ENCODE results near the gene AGTRAP. TPM values are rescaled to one million over a fixed set of nuclear protein-coding genes. Genes with fewer than 3 reads are reported as not detected.

Gene AGTRAP
- total RNA-seq, 2 donors from 2014 or later: 12.6 to 13.4 TPM

DNA sequence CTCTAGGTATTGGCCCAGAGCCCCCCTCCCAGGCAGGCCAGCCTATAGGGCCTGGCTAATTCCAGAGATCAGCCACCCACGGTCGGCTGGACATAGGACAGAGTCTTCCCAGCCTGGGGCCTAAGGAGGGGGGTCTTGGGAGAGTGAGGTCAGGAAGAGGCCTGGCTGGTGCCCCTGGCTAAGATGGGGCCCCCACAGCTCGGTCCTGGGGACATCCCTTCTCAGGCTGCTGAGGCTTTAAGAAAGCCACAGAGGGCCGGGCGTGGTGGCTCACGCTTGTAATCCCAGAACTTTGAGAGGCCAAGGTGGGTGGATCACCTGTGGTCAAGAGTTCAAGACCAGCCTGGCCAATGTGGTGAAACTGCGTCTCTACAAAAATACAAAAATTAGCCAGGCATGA lies 28.6 kb downstream of the AGTRAP start:
- Mint-ChIP-seq H3K27me3 (ENCODE audit: low read depth) (peaks cover 27% of the 10 kb centered on the region), H3K4me1 (ENCODE audit: low read depth) (peaks cover 12% of the 10 kb centered on the region), H3K4me3 (no peak overlapping the region), H3K27ac (no peak overlapping the region), H3K36me3 (ENCODE audit: insufficient read depth in 2 of 2) (no peaks in the 10 kb centered on the region), H3K9me3 (no peaks in the 10 kb centered on the region)
- ATAC-seq (replicated peaks in 1 of 2) (no peak), DNase-seq (no peak)

DNA sequence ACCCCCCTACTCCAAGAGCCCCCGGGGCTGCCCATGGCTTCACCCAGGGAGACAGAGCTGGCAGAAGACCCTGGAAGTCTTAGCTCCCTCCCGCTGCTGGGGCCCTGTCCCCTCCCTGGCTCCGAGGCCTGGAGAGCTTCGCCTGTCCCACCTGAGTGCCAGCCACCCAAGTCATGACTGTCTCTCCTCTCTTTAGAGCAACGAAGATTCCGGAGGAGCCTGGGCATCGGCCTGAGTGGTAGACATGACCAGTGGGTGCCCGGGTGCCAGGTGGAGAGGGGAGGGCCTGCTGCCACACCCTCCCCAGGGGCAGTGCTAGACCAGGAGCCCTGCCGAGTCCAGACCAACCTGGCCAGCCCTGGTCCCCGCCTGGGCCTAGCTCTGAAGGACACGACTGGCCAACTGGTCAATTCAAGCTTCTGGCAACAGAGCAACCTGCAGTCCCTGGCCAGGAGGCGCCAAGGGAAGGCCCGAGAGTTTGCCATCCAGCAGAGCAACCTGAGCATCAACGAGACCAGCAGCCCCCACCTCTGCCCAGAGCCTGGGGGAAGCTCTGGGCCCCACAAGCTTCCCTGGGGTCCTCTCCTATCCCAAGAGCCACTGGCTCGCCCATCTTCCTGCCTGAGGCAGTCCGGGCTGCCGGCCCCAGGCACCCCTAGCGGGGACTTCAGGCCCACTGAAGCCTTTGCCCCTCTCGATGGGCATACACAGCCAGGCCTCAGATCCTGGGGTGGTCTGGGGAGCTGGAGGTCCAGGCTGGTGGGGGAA lies 29.9 kb downstream of the AGTRAP start:
- Mint-ChIP-seq H3K27ac (no peak overlapping the region), H3K36me3 (ENCODE audit: insufficient read depth in 2 of 2) (no peaks in the 10 kb centered on the region), H3K9me3 (no peaks in the 10 kb centered on the region), H3K4me1 (ENCODE audit: low read depth) (peaks cover 12% of the 10 kb centered on the region), H3K4me3 (no peak overlapping the region), H3K27me3 (ENCODE audit: low read depth) (peaks cover 27% of the 10 kb centered on the region)
- ATAC-seq (replicated peaks in 1 of 2) (no peak), DNase-seq (no peak)

- Mint-ChIP-seq H3K27ac (no peak overlapping the region), H3K27me3 (ENCODE audit: low read depth) (peaks cover 21% of the 10 kb centered on the region), H3K9me3 (no peaks in the 10 kb centered on the region), H3K36me3 (ENCODE audit: insufficient read depth in 2 of 2) (no peaks in the 10 kb centered on the region), H3K4me3 (no peak overlapping the region), H3K4me1 (ENCODE audit: low read depth) (peaks cover 8% of the 10 kb centered on the region)
- ATAC-seq (replicated peaks in 1 of 2) (no peak), DNase-seq (no peak)
These were observed 30.5 kb downstream of the AGTRAP start for GRCh38 chr1:11766429-11766776.

- H3K36me3 Mint-ChIP-seq (ENCODE audit: insufficient read depth in 2 of 2): no peaks in the 10 kb centered on the region
- H3K9me3 Mint-ChIP-seq: no peaks in the 10 kb centered on the region
- no peak overlapping the region for H3K4me3 Mint-ChIP-seq
- H3K4me1 Mint-ChIP-seq (ENCODE audit: low read depth): no peaks in the 10 kb centered on the region
- ATAC-seq (replicated peaks in 1 of 2): no peak
- DNase-seq: no peak
- peaks cover 9% of the 10 kb centered on the region for H3K27me3 Mint-ChIP-seq (ENCODE audit: low read depth)
- no peak overlapping the region for H3K27ac Mint-ChIP-seq
These were observed 32.2 kb downstream of the AGTRAP start for GRCh38 chr1:11767922-11768704.

DNA sequence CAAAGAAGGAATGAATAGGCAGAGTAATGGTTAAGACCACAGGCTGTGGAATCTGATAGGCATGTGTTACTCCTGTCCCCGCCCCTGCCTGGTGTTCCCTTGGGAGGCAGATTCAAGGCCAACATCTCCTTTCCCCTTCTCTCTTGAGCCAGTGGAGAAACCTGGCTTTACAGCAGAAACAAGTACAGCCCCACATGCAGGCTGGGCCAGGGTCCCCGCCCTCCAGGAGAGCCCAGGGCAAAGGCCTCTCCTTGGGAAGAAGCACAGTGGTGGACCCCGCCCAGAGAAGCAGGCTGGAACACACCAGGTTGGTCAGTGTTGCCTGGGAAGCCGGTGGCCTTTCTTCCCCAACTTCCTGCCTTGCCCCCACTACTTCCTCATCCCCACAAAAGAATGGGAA lies 32.9 kb downstream of the AGTRAP start:
- DNase-seq (no peak), ATAC-seq (replicated peaks in 1 of 2) (no peak)
- H3K4me1 Mint-ChIP-seq (ENCODE audit: low read depth): no peaks in the 10 kb centered on the region
- no peaks in the 10 kb centered on the region for H3K9me3 Mint-ChIP-seq
- no peak overlapping the region for H3K4me3 Mint-ChIP-seq
- peaks cover 2% of the 10 kb centered on the region for H3K27me3 Mint-ChIP-seq (ENCODE audit: low read depth)
- no peak overlapping the region for H3K27ac Mint-ChIP-seq
- no peaks in the 10 kb centered on the region for H3K36me3 Mint-ChIP-seq (ENCODE audit: insufficient read depth in 2 of 2)

DNA sequence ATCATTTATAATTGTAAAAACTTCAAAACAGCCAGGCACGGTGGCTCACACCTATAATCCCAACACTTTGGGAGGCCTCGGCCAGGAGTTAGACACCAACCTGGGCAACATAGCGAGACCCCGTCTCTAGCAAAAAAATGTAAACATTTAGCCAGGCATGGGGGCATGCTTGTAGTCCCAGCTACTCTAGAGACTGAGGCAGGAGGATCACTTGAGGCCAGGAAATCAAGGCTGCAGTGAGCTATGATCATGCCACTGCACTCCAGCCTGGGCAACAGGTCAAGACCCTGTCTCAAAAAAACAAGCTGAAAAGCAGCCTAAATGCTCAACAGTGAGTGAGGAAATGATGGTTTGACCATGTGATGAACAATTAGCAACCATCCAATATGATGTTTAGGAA lies 33.3 kb downstream of the AGTRAP start:
- no peak overlapping the region for H3K27ac Mint-ChIP-seq
- H3K9me3 Mint-ChIP-seq: no peaks in the 10 kb centered on the region

GRCh38 chr1:11770011-11770410 lies 34.1 kb downstream of the AGTRAP start:
- Mint-ChIP-seq H3K9me3 (no peaks in the 10 kb centered on the region), H3K27ac (no peak overlapping the region), H3K4me3 (no peak overlapping the region), H3K36me3 (ENCODE audit: insufficient read depth in 2 of 2) (no peaks in the 10 kb centered on the region), H3K4me1 (ENCODE audit: low read depth) (no peaks in the 10 kb centered on the region), H3K27me3 (ENCODE audit: low read depth) (no peaks in the 10 kb centered on the region)
- ATAC-seq (replicated peaks in 1 of 2): no peak
- no peak for DNase-seq

More for the DNA sequence above, 33.3 kb downstream of the AGTRAP start:
- no peak for DNase-seq
- Mint-ChIP-seq H3K4me1 (ENCODE audit: low read depth) (no peaks in the 10 kb centered on the region), H3K27me3 (ENCODE audit: low read depth) (no peaks in the 10 kb centered on the region), H3K36me3 (ENCODE audit: insufficient read depth in 2 of 2) (no peaks in the 10 kb centered on the region), H3K4me3 (no peak overlapping the region)
- ATAC-seq (replicated peaks in 1 of 2): no peak

DNA sequence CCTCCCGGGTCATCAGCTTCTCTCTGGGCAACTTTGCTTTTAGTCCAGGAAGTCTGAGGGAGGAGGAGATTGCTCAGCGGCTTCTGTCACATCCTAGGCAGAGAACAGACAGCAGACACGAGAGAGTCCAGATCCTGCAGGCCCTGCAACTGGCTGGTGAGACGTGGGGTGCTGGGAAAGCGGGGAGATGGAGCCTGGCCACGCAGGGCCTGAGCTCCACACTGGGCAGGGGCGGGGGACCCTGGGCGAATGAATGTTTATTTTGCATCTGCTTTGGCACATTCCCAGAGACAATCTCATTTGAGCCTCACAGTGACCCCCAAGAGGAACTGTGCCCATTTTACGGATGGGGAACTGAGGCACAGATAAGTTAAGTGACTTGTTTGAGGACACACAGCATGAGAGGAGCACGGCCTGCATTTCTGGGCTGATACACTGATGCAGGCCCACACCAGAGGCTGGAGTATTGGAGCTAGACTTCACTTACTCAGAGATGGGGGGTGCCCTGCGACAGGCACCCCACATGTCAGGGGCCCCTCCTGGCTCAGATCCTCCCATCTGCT lies 35.6 kb downstream of the AGTRAP start:
- Mint-ChIP-seq H3K36me3 (ENCODE audit: insufficient read depth in 2 of 2) (no peaks in the 10 kb centered on the region), H3K27ac (no peak overlapping the region), H3K27me3 (ENCODE audit: low read depth) (no peaks in the 10 kb centered on the region), H3K4me1 (ENCODE audit: low read depth) (no peaks in the 10 kb centered on the region), H3K9me3 (no peaks in the 10 kb centered on the region), H3K4me3 (no peak overlapping the region)
- ATAC-seq (replicated peaks in 1 of 2) (no peak), DNase-seq (no peak)

GRCh38 chr1:11772458-11772857 lies 36.5 kb downstream of the AGTRAP start:
- ATAC-seq (replicated peaks in 1 of 2) (no peak), DNase-seq (no peak)
- no peaks in the 10 kb centered on the region for H3K9me3 Mint-ChIP-seq
- no peak overlapping the region for H3K4me3 Mint-ChIP-seq
- H3K27me3 Mint-ChIP-seq (ENCODE audit: low read depth): no peaks in the 10 kb centered on the region
- H3K4me1 Mint-ChIP-seq (ENCODE audit: low read depth): no peaks in the 10 kb centered on the region
- H3K36me3 Mint-ChIP-seq (ENCODE audit: insufficient read depth in 2 of 2): no peaks in the 10 kb centered on the region
- no peak overlapping the region for H3K27ac Mint-ChIP-seq

- DNase-seq: no peak
- H3K4me3 Mint-ChIP-seq: no peak overlapping the region
- ATAC-seq (replicated peaks in 1 of 2): no peak
- H3K36me3 Mint-ChIP-seq (ENCODE audit: insufficient read depth in 2 of 2): no peaks in the 10 kb centered on the region
- H3K9me3 Mint-ChIP-seq: no peaks in the 10 kb centered on the region
- no peak overlapping the region for H3K27ac Mint-ChIP-seq
- H3K27me3 Mint-ChIP-seq (ENCODE audit: low read depth): no peaks in the 10 kb centered on the region
- no peaks in the 10 kb centered on the region for H3K4me1 Mint-ChIP-seq (ENCODE audit: low read depth)
These were observed 38.8 kb downstream of the AGTRAP start for GRCh38 chr1:11774753-11775152.

DNA sequence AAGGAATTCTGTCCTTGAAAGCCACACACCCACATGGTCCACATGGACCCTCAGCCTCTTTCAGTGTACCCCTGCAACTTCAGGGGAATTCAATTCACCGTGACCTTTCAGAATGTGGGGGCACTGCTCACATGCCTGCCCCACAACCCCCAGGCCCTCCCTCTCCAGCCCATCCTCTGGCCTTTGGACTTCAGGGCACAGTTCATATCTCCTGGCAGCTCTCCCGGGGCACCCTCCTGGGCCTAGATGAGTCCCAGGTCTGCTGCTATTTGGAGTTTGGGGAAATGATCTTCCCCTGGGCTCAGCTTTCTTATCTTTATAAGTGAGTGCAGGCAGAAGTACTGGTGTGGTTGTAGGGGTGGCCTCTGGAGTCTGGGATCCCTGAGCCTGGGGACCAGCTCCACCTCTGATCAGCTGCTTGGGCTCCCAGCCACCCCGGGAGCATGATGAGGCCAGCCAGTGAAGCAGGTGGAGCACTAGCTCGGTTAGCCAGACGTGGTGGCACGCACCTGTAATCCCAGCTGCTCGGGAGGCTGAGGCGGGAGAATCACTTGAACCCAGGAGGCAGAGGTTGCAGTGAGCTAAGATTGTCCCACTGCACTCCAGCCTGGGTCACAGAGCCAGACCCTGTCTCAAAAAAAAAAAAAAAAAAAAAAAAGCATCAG lies 41.9 kb downstream of the AGTRAP start:
- H3K9me3 Mint-ChIP-seq: no peaks in the 10 kb centered on the region
- no peaks in the 10 kb centered on the region for H3K27me3 Mint-ChIP-seq (ENCODE audit: low read depth)
- no peak overlapping the region for H3K4me3 Mint-ChIP-seq
- H3K36me3 Mint-ChIP-seq (ENCODE audit: insufficient read depth in 2 of 2): no peaks in the 10 kb centered on the region
- ATAC-seq (replicated peaks in 1 of 2): no peak
- no peak overlapping the region for H3K27ac Mint-ChIP-seq
- no peak for DNase-seq
- no peaks in the 10 kb centered on the region for H3K4me1 Mint-ChIP-seq (ENCODE audit: low read depth)

DNA sequence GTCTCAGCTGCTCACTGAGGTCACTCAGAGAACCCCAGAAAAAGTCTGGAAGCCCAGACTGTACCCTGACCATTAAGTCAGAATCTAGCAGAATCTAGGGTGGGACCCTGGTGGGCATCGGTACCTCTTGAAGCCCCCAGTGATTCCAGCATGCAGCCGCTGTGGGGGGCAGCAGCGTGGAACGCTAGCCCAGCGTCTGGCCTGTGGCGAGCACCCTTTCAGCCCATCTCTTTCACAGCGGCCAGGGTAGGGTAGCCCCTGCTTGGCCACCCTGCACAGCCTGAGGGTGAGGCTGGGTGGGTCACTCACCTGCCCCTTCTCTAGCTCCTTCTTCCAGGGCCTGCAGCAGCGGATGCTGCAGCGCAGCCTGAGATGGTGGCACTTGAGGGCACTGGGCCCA lies 42.4 kb downstream of the AGTRAP start:
- Mint-ChIP-seq H3K9me3 (no peaks in the 10 kb centered on the region), H3K27me3 (ENCODE audit: low read depth) (no peaks in the 10 kb centered on the region), H3K36me3 (ENCODE audit: insufficient read depth in 2 of 2) (no peaks in the 10 kb centered on the region), H3K4me3 (no peak overlapping the region), H3K4me1 (ENCODE audit: low read depth) (no peaks in the 10 kb centered on the region), H3K27ac (no peak overlapping the region)
- ATAC-seq (replicated peaks in 1 of 2) (no peak), DNase-seq (no peak)
